ENCODE results near the gene SAA2. TPM values are rescaled to one million over a fixed set of nuclear protein-coding genes. Genes with fewer than 3 reads are reported as not detected.
A peak's percentile ranks its signal among the peaks of the same experiment; 100 is the strongest.

The SAA2 gene
- total RNA-seq, 3 donors from 2014 or later, result 1.3 to 2.0 (median 1.7) TPM

DNA sequence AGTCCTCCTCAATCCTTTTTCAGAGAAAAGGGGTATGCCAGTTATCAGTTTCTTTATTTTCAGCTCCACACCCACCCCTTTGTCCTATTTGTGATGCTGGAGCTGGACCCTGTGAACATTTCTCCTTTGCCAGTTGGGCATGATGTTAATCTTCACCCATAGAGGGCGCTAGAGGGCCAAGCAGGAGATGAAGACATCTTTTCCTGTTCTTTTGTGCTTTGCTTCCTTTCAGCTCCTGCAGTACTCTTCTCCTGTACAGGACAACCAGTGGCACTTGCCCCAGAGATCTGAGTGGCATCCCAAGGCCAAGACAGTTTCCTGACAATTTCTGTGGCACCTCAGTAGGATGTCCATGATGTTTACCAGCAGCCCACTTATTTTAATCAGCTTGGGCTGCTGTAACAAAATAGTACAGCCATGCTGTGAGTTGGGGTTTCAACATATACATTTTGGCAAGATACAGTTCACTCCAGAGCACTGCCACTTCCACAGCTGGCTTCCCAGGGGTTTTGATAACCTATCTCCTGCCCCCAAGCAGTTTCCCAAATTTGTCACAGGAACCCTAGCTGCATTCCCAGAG lies 4.6 kb downstream of the SAA2 start:
- ATAC-seq, result peak; percentile 71
- peak in 1 of 3 donors; percentile 81 for DNase-seq

GRCh38 chr11:18239655-18240054 lies 8.8 kb downstream of the SAA2 start:
- no peaks in the 10 kb centered on the region for H3K9me3 ChIP-seq
- TF ChIP-seq, protein P1, sequence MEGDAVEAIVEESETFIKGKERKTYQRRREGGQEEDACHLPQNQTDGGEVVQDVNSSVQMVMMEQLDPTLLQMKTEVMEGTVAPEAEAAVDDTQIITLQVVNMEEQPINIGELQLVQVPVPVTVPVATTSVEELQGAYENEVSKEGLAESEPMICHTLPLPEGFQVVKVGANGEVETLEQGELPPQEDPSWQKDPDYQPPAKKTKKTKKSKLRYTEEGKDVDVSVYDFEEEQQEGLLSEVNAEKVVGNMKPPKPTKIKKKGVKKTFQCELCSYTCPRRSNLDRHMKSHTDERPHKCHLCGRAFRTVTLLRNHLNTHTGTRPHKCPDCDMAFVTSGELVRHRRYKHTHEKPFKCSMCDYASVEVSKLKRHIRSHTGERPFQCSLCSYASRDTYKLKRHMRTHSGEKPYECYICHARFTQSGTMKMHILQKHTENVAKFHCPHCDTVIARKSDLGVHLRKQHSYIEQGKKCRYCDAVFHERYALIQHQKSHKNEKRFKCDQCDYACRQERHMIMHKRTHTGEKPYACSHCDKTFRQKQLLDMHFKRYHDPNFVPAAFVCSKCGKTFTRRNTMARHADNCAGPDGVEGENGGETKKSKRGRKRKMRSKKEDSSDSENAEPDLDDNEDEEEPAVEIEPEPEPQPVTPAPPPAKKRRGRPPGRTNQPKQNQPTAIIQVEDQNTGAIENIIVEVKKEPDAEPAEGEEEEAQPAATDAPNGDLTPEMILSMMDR (IDR thresholded peaks at IDR 0.05), result no peak
- ATAC-seq, result no peak
- intact Hi-C loops (cut with DNase I, micrococcal nuclease), result no loop called here
- H3K4me1 ChIP-seq (ENCODE audit: low read depth), result no peaks in the 10 kb centered on the region
- no peaks in the 10 kb centered on the region for H3K36me3 ChIP-seq (ENCODE audit: low read depth)
- no peak for DNase-seq
- H3K4me3 ChIP-seq, result no peak overlapping the region

More for the DNA sequence above, 4.6 kb downstream of the SAA2 start:
- intact Hi-C loops (cut with DNase I, micrococcal nuclease), result no loop called here
- Histone ChIP-seq H3K36me3 (ENCODE audit: low read depth) (no peaks in the 10 kb centered on the region), H3K9me3 (no peaks in the 10 kb centered on the region), H3K4me1 (ENCODE audit: low read depth) (no peaks in the 10 kb centered on the region), H3K4me3 (no peak overlapping the region)
- TF ChIP-seq, protein P1 (IDR thresholded peaks at IDR 0.05), result peak; percentile 63

GRCh38 chr11:18236664-18237356 lies 11.7 kb downstream of the SAA2 start, which contains the start of gene SAA4:
SAA4 (minus strand) TSS chr11:18236802; CDS start chr11:18235926, 876 bp downstream.
- no peak within 1 kb of the TSS for H3K4me3 ChIP-seq
- DNase-seq (no peak), ATAC-seq (no peak)
- no peaks in the 10 kb centered on the region for H3K36me3 ChIP-seq (ENCODE audit: low read depth)
- no peaks in the 10 kb centered on the region for H3K9me3 ChIP-seq
- intact Hi-C loops (cut with DNase I, micrococcal nuclease), result no loop called here
- H3K4me1 ChIP-seq (ENCODE audit: low read depth), result no peaks in the 10 kb centered on the region
- TF ChIP-seq, protein P1 (IDR thresholded peaks at IDR 0.05), result no peak

- Histone ChIP-seq H3K36me3 (ENCODE audit: low read depth) (no peaks in the 10 kb centered on the region), H3K4me1 (ENCODE audit: low read depth) (no peaks in the 10 kb centered on the region), H3K4me3 (no peak overlapping the region), H3K9me3 (no peaks in the 10 kb centered on the region)
- TF ChIP-seq, protein P1 (IDR thresholded peaks at IDR 0.05), result no peak
- ATAC-seq (no peak), DNase-seq (no peak)
- intact Hi-C loops (cut with DNase I, micrococcal nuclease), result no loop called here
These were observed 12.8 kb downstream of the SAA2 start for GRCh38 chr11:18235394-18236334.

GRCh38 chr11:18233912-18234311 lies 14.6 kb downstream of the SAA2 start:
- no peak for DNase-seq
- intact Hi-C loops (cut with DNase I, micrococcal nuclease), result no loop called here
- Histone ChIP-seq H3K9me3 (no peaks in the 10 kb centered on the region), H3K4me3 (no peak overlapping the region), H3K4me1 (ENCODE audit: low read depth) (no peaks in the 10 kb centered on the region), H3K36me3 (ENCODE audit: low read depth) (no peaks in the 10 kb centered on the region)
- ATAC-seq, result no peak
- TF ChIP-seq, protein P1 (IDR thresholded peaks at IDR 0.05), result no peak

Data from mucosa of descending colon (tissue), 3 donors.